GM19397 (cell line): ENCODE measurements around the gene NR1H3.
"Not testable (repeated sequence)": the region's sequence is repeated elsewhere in the genome, so short reads cannot be mapped to it uniquely, and the experiment has no call there.

ENCODE experiments used
- ATAC-seq: cut with Tn5 transposase; IDR thresholded peaks from one replicate; pipeline ENCODE4 v1.9.1; 2021; ENCODE audit warnings: mild to moderate bottlenecking, moderate library complexity; ENCODE audit not compliant: unreplicated experiment

Gene NR1H3

GRCh38 chr11:47257517-47258316 is at the start of gene NR1H3:
NR1H3 (plus strand) TSS chr11:47257996; CDS start chr11:47259217, 1,221 bp downstream.
- no peak for ATAC-seq

GRCh38 chr11:47208008-47208552 is 49.7 kb upstream of the NR1H3 start:
- ATAC-seq, result not testable (repeated sequence)

- ATAC-seq, result no peak
Measured at GRCh38 chr11:47208628-47209027, 49.2 kb upstream of the NR1H3 start.

GRCh38 chr11:47212938-47213337 is 44.9 kb upstream of the NR1H3 start:
- ATAC-seq, result no peak

- peak; percentile 51 for ATAC-seq
Measured at GRCh38 chr11:47213950-47214565, 43.7 kb upstream of the NR1H3 start.

GRCh38 chr11:47215366-47215910 is 42.4 kb upstream of the NR1H3 start:
- no peak for ATAC-seq

- ATAC-seq, result no peak
Measured at GRCh38 chr11:47216121-47216798, 41.5 kb upstream of the NR1H3 start.

GRCh38 chr11:47220401-47220821 is 37.4 kb upstream of the NR1H3 start:
- ATAC-seq, result no peak

GRCh38 chr11:47222696-47223095 is 35.1 kb upstream of the NR1H3 start:
- no peak for ATAC-seq

GRCh38 chr11:47225552-47226400 is 32.0 kb upstream of the NR1H3 start:
- ATAC-seq, result peak; percentile 79

- ATAC-seq, result no peak
Measured at GRCh38 chr11:47229161-47229560, 28.6 kb upstream of the NR1H3 start.

GRCh38 chr11:47233051-47233450 is 24.7 kb upstream of the NR1H3 start:
- ATAC-seq, result no peak

- no peak for ATAC-seq
Measured at GRCh38 chr11:47233989-47234668, 23.7 kb upstream of the NR1H3 start.

GRCh38 chr11:47234669-47235100 is 23.1 kb upstream of the NR1H3 start:
- ATAC-seq, result no peak

GRCh38 chr11:47235163-47235562 is 22.6 kb upstream of the NR1H3 start:
- no peak for ATAC-seq

GRCh38 chr11:47236482-47236881 is 21.3 kb upstream of the NR1H3 start:
- ATAC-seq, result no peak

GRCh38 chr11:47239852-47240251 is 17.9 kb upstream of the NR1H3 start:
- no peak for ATAC-seq

- ATAC-seq, result no peak
Measured at GRCh38 chr11:47241841-47242301, 15.9 kb upstream of the NR1H3 start.

GRCh38 chr11:47242596-47243192 is 15.1 kb upstream of the NR1H3 start:
- ATAC-seq, result no peak
